Kidney (tissue), 14 donors: ENCODE results near the gene ACP7. TPM values are rescaled to one million over a fixed set of nuclear protein-coding genes. Genes with fewer than 3 reads are reported as not detected.
A peak's percentile ranks its signal among the peaks of the same experiment; 100 is the strongest.

Experiments used
- DNase-seq, 5 donors: peaks; one replicate each; pipeline ENCODE4 v3.0.0-alpha.2; 2013 to 2020
- FAIRE-seq: peaks from 2 replicates; lab custom pipeline; 2012; peaks lifted over from hg19 to GRCh38; lab: Jason Lieb, UNC
- H3K27ac ChIP-seq, 2 donors: one replicate each; pipeline ENCODE4 v1.7.0; 2013; ENCODE audit warnings: low read depth in 2 of 2, low read length in 2 of 2, inconsistent platforms in 1 of 2
- H3K27me3 ChIP-seq: one replicate; pipeline ENCODE4 v1.7.1; 2013; ENCODE audit warnings: low read length, inconsistent platforms; ENCODE audit not compliant: control insufficient read depth, insufficient read depth
- H3K36me3 ChIP-seq, 3 donors: one replicate each; pipeline versions ENCODE4 v1.7.0 to v1.7.1; 2013; ENCODE audit warnings: low read length in 3 of 3, control low read depth in 1 of 3, inconsistent platforms in 1 of 3; ENCODE audit not compliant: insufficient read depth in 3 of 3, control insufficient read depth in 2 of 3
- H3K4me1 ChIP-seq, 3 donors: one replicate each; pipeline versions ENCODE4 v1.7.0 to v1.7.1; 2013; ENCODE audit warnings: low read length in 3 of 3, inconsistent platforms in 1 of 3, low read depth in 1 of 3; ENCODE audit not compliant: control insufficient read depth in 2 of 3, insufficient read depth in 2 of 3
- H3K4me3 ChIP-seq, 3 donors: one replicate each; pipeline versions ENCODE4 v1.7.0 to v1.8.1; 2013; ENCODE audit warnings: low read length in 3 of 3, control low read depth in 1 of 3, inconsistent platforms in 1 of 3
- H3K9ac ChIP-seq, 3 donors: one replicate each; pipeline versions ENCODE4 v1.7.0 to v1.7.1; 2013; ENCODE audit warnings: low read length in 3 of 3, control low read depth in 1 of 3, inconsistent platforms in 1 of 3
- H3K9me3 ChIP-seq, 3 donors: one replicate each; pipeline versions ENCODE4 v1.7.0 to v1.7.1; 2013; ENCODE audit warnings: low read length in 3 of 3, control low read depth in 1 of 3, inconsistent platforms in 1 of 3; ENCODE audit not compliant: control insufficient read depth in 2 of 3, insufficient read depth in 1 of 3
- CTCF ChIP-seq: IDR thresholded peaks from 3 replicates; pipeline ENCODE4 v1.5.1; 2012; ENCODE audit warnings: mild to moderate bottlenecking, moderate library complexity, borderline replicate concordance; ENCODE audit not compliant: insufficient read depth; ENCODE audit errors: extremely low read depth
- intact Hi-C: fragments of 100-400 bp; cut with DNase I; formaldehyde crosslinking; loops from one replicate; pipeline ENCODE4 v1.11.1; 2022
- polyA plus RNA-seq: library from polyadenylated mRNA; stranded (reverse); fragments of 350-450 nt; fragmentation: Illumina TruSeq; extraction: RNeasy Lipid Tissue Mini Kit (QIAGEN cat#74804); gene quantifications from one replicate; pipeline ENCODE4 v1.2.3, GENCODE V29; 2014; ENCODE audit warnings: low read depth, low replicate concordance; ENCODE audit not compliant: insufficient read depth
- total RNA-seq: library from RNA; stranded (reverse); fragmentation: NEBNext Ultra II Directional; extraction: Animal tissue kit (Norgen Biotek cat#: 25700); gene quantifications from one replicate; pipeline ENCODE4 v1.2.1, GENCODE V29; 2021
- donor health status: control.
- donor health status: control.
- donor health status: control.
- donor health status: control.
- donor health status: control.
- donor health status: DM: yes; HTN: yes; CAD: no.
- donor health status: Normal renal cell carcinoma (clear cell type).

The ACP7 gene
- total and polyA plus RNA-seq, 2 donors from 2014 or later, result 0.13 TPM; not detected in 1

GRCh38 chr19:39128516-39129079 is 44.4 kb downstream of the ACP7 start:
- Histone ChIP-seq H3K27ac (peak overlapping the region; percentile 6 to 93), H3K36me3 (no peaks in the 10 kb centered on the region), H3K4me3 (no peak overlapping the region), H3K27me3 (no peaks in the 10 kb centered on the region), H3K9ac (no peak overlapping the region), H3K9me3 (no peaks in the 10 kb centered on the region), H3K4me1 (peaks cover 0 to 58% (median 28%) of the 10 kb centered on the region in 3 donors)
- FAIRE-seq (no peak), DNase-seq (no peak)
- intact Hi-C loops, result loop anchor here (10.0 kb wide), 1 partner anchor 56 kb away; no protein-coding TSS in a partner anchor
- no peak for TF ChIP-seq CTCF

DNA sequence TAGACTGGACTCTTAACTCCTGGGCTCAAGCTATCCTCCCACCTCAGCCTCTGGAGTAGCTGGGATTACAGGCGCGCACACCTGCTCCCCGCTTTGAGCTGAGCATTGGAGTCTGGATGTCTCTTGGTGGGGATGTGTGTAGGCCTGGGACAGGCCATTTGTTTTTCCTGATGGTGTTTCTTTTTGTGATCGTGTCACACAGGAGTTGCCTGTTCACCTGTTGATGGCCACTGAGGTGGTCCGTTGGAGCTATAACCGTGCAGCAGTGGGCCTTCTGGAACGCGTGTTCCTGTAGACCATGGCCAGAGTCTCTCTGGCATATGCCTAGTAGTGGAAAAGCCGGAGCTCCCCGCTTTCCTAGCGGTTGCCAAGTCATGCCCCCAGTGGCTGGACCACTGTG is 44.9 kb downstream of the ACP7 start:
- H3K4me1 ChIP-seq, result peaks cover 0 to 59% (median 28%) of the 10 kb centered on the region in 3 donors
- FAIRE-seq, result no peak
- no peaks in the 10 kb centered on the region for H3K9me3 ChIP-seq
- no peak overlapping the region for H3K9ac ChIP-seq
- H3K4me3 ChIP-seq, result no peak overlapping the region
- intact Hi-C loops, result loop anchor here (10.0 kb wide), 1 partner anchor 56 kb away; no protein-coding TSS in a partner anchor
- H3K27ac ChIP-seq, result peak overlapping the region in 1 of 2 donors; percentile 6
- DNase-seq, result no peak
- H3K36me3 ChIP-seq, result no peaks in the 10 kb centered on the region
- H3K27me3 ChIP-seq, result no peaks in the 10 kb centered on the region
- TF ChIP-seq CTCF, result no peak

GRCh38 chr19:39130337-39131254 is 46.4 kb downstream of the ACP7 start:
- H3K9me3 ChIP-seq, result no peaks in the 10 kb centered on the region
- H3K9ac ChIP-seq, result peak overlapping the region in 1 of 3 donors; percentile 51
- TF ChIP-seq CTCF, result no peak
- peak overlapping the region in 1 of 3 donors; percentile 5 for H3K4me3 ChIP-seq
- H3K4me1 ChIP-seq, result peaks cover 0 to 62% (median 28%) of the 10 kb centered on the region in 3 donors
- H3K27me3 ChIP-seq, result no peaks in the 10 kb centered on the region
- peak overlapping the region; percentile 51 to 67 for H3K27ac ChIP-seq
- FAIRE-seq (no peak), DNase-seq (no peak)
- no peaks in the 10 kb centered on the region for H3K36me3 ChIP-seq
- intact Hi-C loops, result no loop called here
